Measurements from ENCODE around the gene CLDN12.
"Not testable (repeated sequence)": the region's sequence is repeated elsewhere in the genome, so short reads cannot be mapped to it uniquely, and the experiment has no call there.

CLDN12 gene

DNA sequence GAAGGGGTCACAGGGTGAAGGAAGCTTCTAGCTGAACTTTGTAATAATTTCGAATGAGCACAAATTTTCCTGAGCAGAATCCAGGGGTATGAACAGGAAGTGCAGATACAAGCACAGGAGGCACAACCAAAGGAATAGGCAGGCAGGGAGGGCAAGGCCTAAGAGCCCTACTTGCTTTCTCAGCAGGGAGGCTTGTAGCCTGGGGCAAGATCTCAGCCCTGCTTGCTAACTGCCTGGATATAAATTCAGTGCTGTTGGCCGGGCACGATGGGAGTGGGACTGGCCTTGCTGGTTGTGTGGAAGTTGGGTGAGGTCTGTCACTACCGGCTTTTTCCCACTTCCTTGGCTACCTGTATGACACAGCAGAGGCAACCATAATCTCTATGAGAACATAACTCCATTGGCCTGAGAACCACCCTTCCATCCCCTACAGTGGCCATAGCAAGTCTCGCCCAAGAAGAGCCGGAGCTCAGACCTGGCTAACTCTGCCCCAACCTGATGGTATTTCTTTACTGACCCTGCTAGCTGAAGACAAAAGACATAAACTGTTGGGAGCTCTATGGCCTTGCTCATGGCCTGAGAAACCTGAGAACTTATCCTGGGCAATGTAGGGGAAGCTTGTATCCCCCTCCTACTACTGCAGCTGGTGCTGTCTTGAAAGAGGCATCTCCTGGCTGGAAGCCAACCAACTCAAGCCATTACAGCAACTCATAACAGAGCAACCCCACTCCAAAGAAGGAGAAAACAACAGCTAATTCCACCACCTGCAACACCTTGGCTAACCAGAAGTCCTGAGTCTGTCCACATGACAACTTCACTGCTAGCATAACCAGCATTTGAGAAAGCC, 27.6 kb downstream of the CLDN12 start:
- no peak for FAIRE-seq
- DNase-seq (ENCODE audit: extremely low spot score, insufficient read length, low read depth) = no peak

DNA sequence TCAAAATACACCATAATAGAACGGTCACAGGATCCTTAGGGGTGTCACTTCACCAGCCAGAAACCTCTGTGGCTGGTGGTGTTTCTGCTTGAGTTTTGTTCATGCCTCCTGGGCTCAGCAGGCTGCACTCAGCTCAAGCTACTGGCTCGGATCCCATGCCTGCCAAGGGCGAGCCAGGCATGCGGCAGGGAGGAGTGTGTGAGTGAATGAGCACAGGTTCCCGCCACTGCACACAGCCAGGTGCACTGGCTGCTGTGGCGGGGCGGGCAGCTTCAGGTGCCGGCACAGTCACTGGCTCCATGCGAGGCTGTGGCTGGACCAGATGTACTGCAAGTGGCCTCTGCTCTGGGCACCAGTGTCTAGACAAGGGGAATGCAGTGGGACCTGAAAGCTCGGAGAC, 29.5 kb downstream of the CLDN12 start:
- DNase-seq (ENCODE audit: extremely low spot score, insufficient read length, low read depth) (no peak), FAIRE-seq (no peak)

DNA sequence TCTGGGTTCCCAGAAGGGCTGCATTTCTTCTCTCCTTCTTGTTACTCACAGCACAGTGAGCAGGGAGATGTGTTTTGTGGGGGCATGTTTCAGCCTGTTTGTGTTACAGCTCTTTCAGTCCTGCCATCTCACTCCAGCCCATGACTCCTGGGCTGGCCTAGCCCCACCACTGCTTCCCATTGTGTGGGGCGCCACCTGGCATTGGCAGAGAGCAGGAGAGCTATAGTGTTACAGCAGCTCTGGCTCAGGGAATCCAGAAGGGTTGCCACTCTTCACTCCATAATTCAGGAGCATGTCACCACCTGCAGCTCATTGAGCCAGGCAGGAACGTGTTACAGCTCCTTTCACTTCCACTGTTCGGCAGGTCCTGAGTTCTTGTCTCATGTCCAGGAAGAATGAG, 30.0 kb downstream of the CLDN12 start:
- no peak for DNase-seq (ENCODE audit: extremely low spot score, insufficient read length, low read depth)
- no peak for FAIRE-seq

DNA sequence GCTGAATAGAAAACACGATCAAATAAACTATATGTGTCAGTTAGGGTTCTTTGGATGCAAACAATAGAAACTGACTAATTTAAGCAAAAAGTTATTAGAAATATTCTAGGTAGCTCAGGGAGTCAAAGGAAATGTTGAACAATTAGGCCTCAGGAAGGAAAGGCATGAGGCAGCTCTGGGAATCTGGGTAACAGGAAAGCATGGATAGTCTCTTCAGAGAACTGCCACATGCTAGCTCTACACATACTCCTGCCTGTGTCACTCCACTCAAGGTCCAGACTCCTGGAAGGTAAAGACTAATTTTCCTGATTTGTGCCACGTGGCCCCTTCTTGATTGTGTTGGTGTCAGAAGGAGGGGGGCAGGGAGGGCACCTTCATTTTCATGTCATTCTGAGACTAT, 42.4 kb downstream of the CLDN12 start:
- DNase-seq (ENCODE audit: extremely low spot score, insufficient read length, low read depth) = no peak
- FAIRE-seq = no peak

DNA sequence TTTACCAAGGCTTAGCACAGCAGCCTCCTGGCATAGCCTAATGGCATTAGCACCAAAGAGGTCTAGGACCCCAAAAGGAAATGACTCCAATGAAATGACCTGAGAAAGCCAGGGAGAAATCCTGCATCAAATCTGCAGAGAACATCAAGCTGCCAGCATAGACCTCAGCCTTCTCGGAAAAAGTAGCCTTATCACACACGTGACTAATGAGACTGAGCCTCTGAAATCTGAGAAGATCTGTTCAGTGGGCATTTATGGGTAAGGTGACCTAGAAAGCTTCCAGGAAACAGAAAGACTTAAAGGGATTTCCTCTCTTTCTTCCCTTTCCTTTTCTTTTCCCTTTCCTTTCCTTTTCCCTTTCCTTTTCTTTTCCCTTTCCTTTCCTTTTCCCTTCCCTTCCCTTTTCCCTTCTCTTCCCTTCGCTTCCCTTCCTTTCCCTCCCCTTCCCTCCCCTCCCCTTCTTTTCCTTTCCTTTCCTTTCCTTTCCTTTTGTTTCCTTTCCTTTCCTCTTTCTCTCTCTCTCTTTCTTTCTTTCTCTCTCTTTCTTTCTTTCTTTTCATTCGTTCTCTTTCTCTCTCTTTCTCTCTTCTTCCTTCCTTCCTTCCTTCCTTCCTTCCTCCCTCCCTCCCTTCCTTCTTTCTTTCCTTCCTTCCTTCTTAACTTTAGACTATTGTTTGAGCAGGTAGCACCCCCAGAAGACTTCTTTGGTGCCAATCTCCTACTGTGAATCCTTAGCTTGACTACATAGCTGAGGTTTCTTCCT, 43.1 kb downstream of the CLDN12 start:
- DNase-seq (ENCODE audit: extremely low spot score, insufficient read length, low read depth) = no peak
- no peak for FAIRE-seq

DNA sequence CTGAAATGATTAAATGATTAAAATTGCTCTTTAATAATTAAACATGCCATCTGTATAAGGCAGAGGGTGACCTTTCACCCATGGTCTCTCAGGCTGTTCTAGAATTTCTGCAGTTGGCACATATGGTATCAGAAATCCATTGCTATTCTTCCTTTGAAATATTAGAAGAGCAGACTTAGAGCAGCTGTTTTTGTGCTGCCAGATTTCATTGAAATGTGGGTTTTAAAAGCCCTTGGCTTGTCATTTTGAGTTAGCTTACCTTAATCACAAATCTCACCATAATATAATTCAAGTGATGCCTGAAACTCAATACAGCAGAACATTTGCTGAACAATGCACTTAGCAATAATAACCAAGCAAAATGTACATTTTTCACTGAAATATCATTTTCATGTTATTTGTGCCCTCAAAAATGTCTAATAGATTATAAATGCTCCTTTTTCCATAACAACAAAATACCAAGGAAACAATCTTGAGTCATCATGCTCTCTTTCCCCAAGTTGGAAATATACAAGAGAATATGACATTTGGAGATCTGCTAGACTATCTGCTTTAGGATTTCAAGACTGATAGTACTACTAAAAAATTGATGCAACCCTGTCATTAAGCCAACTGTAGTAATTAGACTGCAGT, 50.1 kb downstream of the CLDN12 start:
- FAIRE-seq (no peak), DNase-seq (ENCODE audit: extremely low spot score, insufficient read length, low read depth) (no peak)

DNA sequence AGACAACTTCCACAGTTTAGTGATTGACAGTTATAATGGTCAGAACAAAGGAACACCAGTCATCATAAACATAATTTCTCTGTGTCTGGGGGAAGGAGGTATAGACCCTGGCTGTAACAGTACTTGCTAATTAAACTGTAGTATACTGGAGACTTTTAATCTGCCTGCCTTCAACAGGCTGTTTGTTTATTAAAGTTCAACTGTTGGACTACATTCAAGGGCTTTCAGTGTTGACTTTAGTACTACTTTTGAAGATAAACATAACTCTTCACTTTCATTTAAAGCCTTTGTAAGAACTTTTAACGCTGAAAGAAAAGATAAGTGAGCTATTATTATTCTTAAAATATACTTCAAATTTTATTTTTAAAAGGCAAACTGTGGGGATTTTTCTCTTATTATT, 50.7 kb downstream of the CLDN12 start:
- FAIRE-seq = no peak
- DNase-seq (ENCODE audit: extremely low spot score, insufficient read length, low read depth) = no peak

DNA sequence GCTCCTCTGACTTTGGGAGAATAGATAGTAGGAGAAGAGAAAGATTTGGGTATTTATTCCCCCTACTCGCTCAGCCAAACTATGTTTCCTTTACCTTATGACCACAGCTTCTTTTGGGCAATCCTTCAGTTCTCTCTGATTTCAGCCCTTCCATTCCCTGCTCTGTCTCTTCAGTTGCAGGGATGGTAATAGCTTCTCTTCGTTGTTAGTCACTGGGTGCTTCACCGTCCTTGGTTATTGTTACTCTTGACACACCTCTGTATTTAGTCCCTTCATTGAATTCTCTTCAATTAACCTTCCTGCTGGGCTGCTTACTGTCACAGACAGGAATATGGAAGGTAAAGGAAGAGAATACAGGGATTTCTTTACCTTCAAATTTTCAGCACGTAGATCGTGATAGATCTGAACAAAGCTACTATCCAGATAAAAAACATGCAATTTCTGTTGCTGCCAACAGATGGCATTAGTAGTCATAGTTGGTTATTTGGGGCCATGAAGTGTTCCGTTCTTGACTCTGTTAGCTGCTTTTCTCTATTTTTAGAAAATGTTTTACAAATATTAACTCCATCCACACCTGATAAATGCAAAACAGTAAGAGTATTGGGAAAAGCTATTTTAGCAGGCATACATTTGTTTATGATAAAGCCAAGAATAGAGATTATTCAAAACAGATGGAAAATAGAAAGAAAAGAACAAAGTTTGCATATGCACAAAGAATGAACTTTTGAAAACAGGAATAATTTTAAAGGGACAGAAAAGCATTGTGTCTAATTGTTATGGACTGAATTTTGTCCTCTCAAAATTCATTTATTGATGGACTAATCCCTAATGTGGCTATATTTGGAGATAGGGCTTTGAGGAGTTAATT, 52.1 kb downstream of the CLDN12 start:
- FAIRE-seq (peak; percentile 79), DNase-seq (ENCODE audit: extremely low spot score, insufficient read length, low read depth) (peak; percentile 11)

DNA sequence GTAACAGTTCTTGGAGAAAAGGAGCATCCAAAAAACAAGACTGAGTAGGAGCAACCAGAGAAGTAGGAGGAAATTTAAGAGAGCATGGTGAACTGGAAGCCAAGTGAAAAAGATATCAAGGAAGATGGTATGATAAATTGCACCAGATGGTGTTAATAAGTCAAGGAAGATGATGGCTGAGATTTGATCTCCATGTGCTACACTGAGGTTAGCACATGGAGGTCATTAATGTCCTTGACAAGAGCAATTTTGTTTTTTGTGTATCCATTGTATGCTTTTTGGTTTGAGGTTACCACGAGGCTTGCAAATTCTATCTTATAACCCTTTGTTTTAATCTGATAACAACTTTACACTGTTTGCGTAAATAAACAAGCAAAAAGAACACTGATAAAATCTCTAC, 54.8 kb downstream of the CLDN12 start:
- FAIRE-seq (no peak), DNase-seq (ENCODE audit: extremely low spot score, insufficient read length, low read depth) (no peak)

DNA sequence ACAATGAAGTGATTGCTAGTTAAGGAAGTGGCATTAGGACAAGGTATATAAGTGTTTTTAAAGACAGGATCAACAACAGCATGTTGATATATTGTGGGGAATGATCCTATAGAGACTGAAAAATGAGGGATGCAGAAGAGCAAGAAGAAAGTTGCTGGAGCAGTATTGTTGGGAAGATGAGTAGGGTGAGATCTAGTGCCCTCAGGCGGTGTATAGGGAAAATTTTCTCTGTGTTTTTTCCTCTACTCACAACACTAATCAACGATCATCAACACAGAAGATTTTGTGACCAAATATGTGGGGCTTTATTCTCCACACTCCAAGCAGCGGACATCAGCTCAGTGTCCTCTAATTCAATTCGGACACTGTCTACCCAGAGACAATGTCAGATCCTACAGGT, 56.6 kb downstream of the CLDN12 start:
- DNase-seq (ENCODE audit: extremely low spot score, insufficient read length, low read depth) = no peak
- no peak for FAIRE-seq

DNA sequence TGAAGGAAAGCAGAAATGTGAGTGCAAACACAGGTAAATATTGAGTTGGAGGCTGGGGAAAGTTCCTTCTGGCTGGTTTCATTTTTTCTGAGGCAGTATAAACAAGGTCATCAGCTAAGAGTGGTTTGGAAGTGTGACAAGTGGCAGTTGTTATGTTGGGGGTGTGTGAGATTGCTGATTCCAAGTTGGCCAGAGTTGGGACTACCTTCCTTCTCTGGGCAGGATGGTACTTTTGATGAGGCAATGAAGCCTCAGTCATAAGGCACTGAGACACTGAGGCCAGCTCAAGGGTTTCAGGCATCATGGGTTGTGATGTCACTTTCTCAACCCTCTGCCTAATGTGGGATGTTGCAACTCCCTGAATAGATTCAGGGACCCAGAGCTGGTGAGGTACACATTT, 58.0 kb downstream of the CLDN12 start:
- no peak for DNase-seq (ENCODE audit: extremely low spot score, insufficient read length, low read depth)
- FAIRE-seq = no peak

DNA sequence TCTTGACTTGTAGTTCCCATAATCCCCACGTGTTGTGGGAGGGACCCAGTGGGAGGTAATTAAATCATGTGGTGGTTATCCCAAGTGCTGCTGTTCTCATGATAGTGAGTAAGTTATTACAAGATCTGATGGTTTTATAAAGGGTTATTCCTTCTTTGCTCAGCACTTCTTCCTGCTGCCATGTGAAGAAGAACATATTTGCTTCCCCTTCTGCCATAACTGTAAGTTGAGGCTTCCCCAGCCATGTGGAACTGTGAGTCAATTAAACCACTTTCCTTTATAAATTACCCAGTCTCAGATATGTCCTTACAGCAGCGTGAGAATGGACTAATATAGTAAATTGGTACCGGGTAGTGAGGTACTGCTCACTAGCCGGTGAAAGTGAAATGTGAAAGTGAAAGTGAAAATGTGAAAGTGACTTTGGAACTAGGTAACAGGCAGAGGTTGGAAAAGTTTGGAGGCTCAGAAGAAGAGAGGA, 59.9 kb downstream of the CLDN12 start:
- not testable (repeated sequence) for DNase-seq (ENCODE audit: extremely low spot score, insufficient read length, low read depth); FAIRE-seq
